Measurements from ENCODE around the gene C1orf87. TPM values are rescaled to one million over a fixed set of nuclear protein-coding genes. Genes with fewer than 3 reads are reported as not detected.

C1orf87 gene
- total RNA-seq, 4 donors from 2014 or later = not detected

GRCh38 chr1:59967141-59967697 is 106.4 kb downstream of the C1orf87 start:
- no peaks in the 10 kb centered on the region for H3K9me3 ChIP-seq
- H3K4me1 ChIP-seq = peaks cover 0 to 8% of the 10 kb centered on the region in 2 donors
- no peak for TF ChIP-seq CTCF (IDR thresholded peaks at IDR 0.05 in 4 of 5, conservative IDR thresholded peaks at IDR 0.05 in 1 of 5)
- no peak for TF ChIP-seq POLR2A (IDR thresholded peaks at IDR 0.05)
- in situ Hi-C loops (cut with MboI; ENCODE audit: low sequenced_read_pairs in 4 of 4) = loop anchor here in 1 of 4 donors (25.0 kb wide), 1 partner anchor 1070 kb away; no protein-coding TSS in a partner anchor
- no peak overlapping the region for H3K4me3 ChIP-seq
- no peak for DNase-seq
- ATAC-seq = no peak
- no peak overlapping the region for H3K27ac ChIP-seq
- no peaks in the 10 kb centered on the region for H3K27me3 ChIP-seq
- intact Hi-C loops (cut with DNase I; ENCODE audit: low total_unique reads) = no loop called here
- no peaks in the 10 kb centered on the region for H3K36me3 ChIP-seq

GRCh38 chr1:59952065-59952464 is 121.5 kb downstream of the C1orf87 start:
- TF ChIP-seq POLR2A (IDR thresholded peaks at IDR 0.05) (no peak), CTCF (IDR thresholded peaks at IDR 0.05 in 4 of 5, conservative IDR thresholded peaks at IDR 0.05 in 1 of 5) (no peak)
- Histone ChIP-seq H3K9me3 (no peaks in the 10 kb centered on the region), H3K36me3 (no peaks in the 10 kb centered on the region), H3K27ac (no peak overlapping the region), H3K27me3 (no peaks in the 10 kb centered on the region), H3K4me1 (peaks cover 0 to 2% of the 10 kb centered on the region in 2 donors), H3K4me3 (no peak overlapping the region)
- in situ Hi-C loops (cut with MboI; ENCODE audit: low sequenced_read_pairs in 4 of 4) (loop anchor here in 1 of 4 donors (25.0 kb wide), 1 partner anchor 1085 kb away; no protein-coding TSS in a partner anchor), intact Hi-C loops (cut with DNase I; ENCODE audit: low total_unique reads) (no loop called here)
- no peak for DNase-seq
- ATAC-seq = no peak

- intact Hi-C loops (cut with DNase I; ENCODE audit: low total_unique reads) = loop anchor here (10.0 kb wide), 1 partner anchor 1435 kb away; no protein-coding TSS in a partner anchor
Observed at GRCh38 chr1:59949648-59950047, 123.9 kb downstream of the C1orf87 start.

GRCh38 chr1:59948990-59949389 is 124.6 kb downstream of the C1orf87 start:
- no peaks in the 10 kb centered on the region for H3K9me3 ChIP-seq
- H3K36me3 ChIP-seq = no peaks in the 10 kb centered on the region
- intact Hi-C loops (cut with DNase I; ENCODE audit: low total_unique reads) = loop anchor here (10.0 kb wide), 1 partner anchor 1434 kb away; no protein-coding TSS in a partner anchor
- DNase-seq (no peak), ATAC-seq (no peak)
- H3K27me3 ChIP-seq = no peaks in the 10 kb centered on the region
- TF ChIP-seq POLR2A (IDR thresholded peaks at IDR 0.05) (no peak), CTCF (IDR thresholded peaks at IDR 0.05 in 4 of 5, conservative IDR thresholded peaks at IDR 0.05 in 1 of 5) (no peak)
- no peak overlapping the region for H3K4me3 ChIP-seq
- H3K4me1 ChIP-seq = peaks cover 0 to 4% of the 10 kb centered on the region in 2 donors
- in situ Hi-C loops (cut with MboI; ENCODE audit: low sequenced_read_pairs in 4 of 4) = loop anchor here in 2 of 4 donors (10.0 to 25.0 kb wide), 4 partner anchors 54 to 1237 kb away; partner anchors contain the start of gene MYSM1 (in 1 of the 2)
- no peak overlapping the region for H3K27ac ChIP-seq

More at GRCh38 chr1:59949648-59950047, 123.9 kb downstream of the C1orf87 start:
- DNase-seq (no peak), ATAC-seq (no peak)
- TF ChIP-seq POLR2A (IDR thresholded peaks at IDR 0.05) = no peak
- no peak for TF ChIP-seq CTCF (IDR thresholded peaks at IDR 0.05 in 4 of 5, conservative IDR thresholded peaks at IDR 0.05 in 1 of 5)
- Histone ChIP-seq H3K4me3 (no peak overlapping the region), H3K4me1 (peaks cover 0 to 4% of the 10 kb centered on the region in 2 donors), H3K9me3 (no peaks in the 10 kb centered on the region), H3K27ac (no peak overlapping the region), H3K27me3 (no peaks in the 10 kb centered on the region), H3K36me3 (no peaks in the 10 kb centered on the region)
- in situ Hi-C loops (cut with MboI; ENCODE audit: low sequenced_read_pairs in 4 of 4) = loop anchor here in 2 of 4 donors (10.0 to 25.0 kb wide), 5 partner anchors 55 to 1237 kb away; partner anchors contain the start of gene MYSM1 (in 1 of the 2)
